PC-9 (cell line): ENCODE results near the gene RAET1L. TPM values are rescaled to one million over a fixed set of nuclear protein-coding genes. Genes with fewer than 3 reads are reported as not detected.

Experiments used
- BruUV-seq: library from RNA; stranded (reverse); fragments of 400-500 nt; replicated peaks from 2 replicates; lab custom pipeline; 2021; lab: Mats Ljungman, UMichigan
- CTCF ChIA-PET: fragments of 300-600 bp; sonication (Branson Sonifier 250); formaldehyde crosslinking; loops from one replicate; lab custom pipeline; 2022; ENCODE audit warnings: antibody characterized with exemption; lab: Charles Lee
- POLR2A ChIA-PET: fragments of 300-600 bp; sonication (Branson Sonifier 250); formaldehyde crosslinking; loops from one replicate; lab custom pipeline; 2022; ENCODE audit warnings: antibody characterized with exemption; ENCODE audit not compliant: unreplicated experiment; lab: Charles Lee
- DNase-seq, 2 experiments: peaks; one replicate each; pipeline versions ENCODE4 v3.0.0 to v3.0.0-alpha.2; 2015 to 2022; ENCODE audit warnings: mixed read lengths in 1 of 2
- H2AFZ ChIP-seq: fragments of 200-600 bp; sonication (generic); 2 replicates; pipeline ENCODE4 v1.8.1; 2017; ENCODE audit warnings: antibody characterized with exemption
- H3F3A ChIP-seq: fragments of 200-600 bp; sonication (generic); 2 replicates; pipeline ENCODE4 v1.8.1; 2017; ENCODE audit warnings: antibody characterized with exemption, mild to moderate bottlenecking, low read depth; ENCODE audit not compliant: insufficient read depth
- H3K27ac ChIP-seq: fragments of 200-600 bp; sonication (generic); 2 replicates; pipeline ENCODE4 v1.6.1; 2016; ENCODE audit warnings: mixed run types
- H3K27me3 ChIP-seq: fragments of 200-600 bp; sonication (generic); 2 replicates; pipeline ENCODE4 v1.6.1; 2016; ENCODE audit warnings: low read depth, mixed run types; ENCODE audit not compliant: insufficient read depth
- H3K36me3 ChIP-seq: fragments of 200-600 bp; sonication (generic); 2 replicates; pipeline ENCODE4 v1.6.1; 2016; ENCODE audit warnings: low read depth, mixed run types
- H3K4me1 ChIP-seq: fragments of 200-600 bp; sonication (generic); replicated peaks from 2 replicates; pipeline ENCODE4 v1.6.1; 2016; ENCODE audit warnings: mixed run types; ENCODE audit not compliant: insufficient read depth
- H3K4me2 ChIP-seq: fragments of 200-600 bp; sonication (generic); 2 replicates; pipeline ENCODE4 v1.6.1; 2017; ENCODE audit warnings: mixed run types
- H3K4me3 ChIP-seq: fragments of 200-600 bp; sonication (generic); 2 replicates; pipeline ENCODE4 v1.6.1; 2016; ENCODE audit warnings: mixed run types
- H3K79me2 ChIP-seq: fragments of 200-600 bp; sonication (generic); 2 replicates; pipeline ENCODE4 v1.6.1; 2017; ENCODE audit warnings: low read depth, mixed run types
- H3K9me2 ChIP-seq: fragments of 200-600 bp; sonication (generic); 2 replicates; pipeline ENCODE4 v1.8.1; 2017; ENCODE audit warnings: mild to moderate bottlenecking; ENCODE audit not compliant: insufficient read depth
- H3K9me3 ChIP-seq: fragments of 200-600 bp; sonication (generic); 2 replicates; pipeline ENCODE4 v1.8.1; 2016; ENCODE audit warnings: low read depth; ENCODE audit not compliant: insufficient read depth
- H4K20me1 ChIP-seq: fragments of 200-600 bp; sonication (generic); 2 replicates; pipeline ENCODE4 v1.8.1; 2017; ENCODE audit not compliant: insufficient read depth
- CTCF ChIP-seq: fragments of 200-600 bp; sonication (generic); conservative IDR thresholded peaks from 2 replicates; pipeline ENCODE4 v1.6.1; 2017; ENCODE audit warnings: mixed run types, antibody characterized with exemption, mild to moderate bottlenecking, moderate library complexity
- EZH2 ChIP-seq: fragments of 200-600 bp; sonication (generic); IDR thresholded peaks from 2 replicates; pipeline ENCODE4 v1.8.0; 2017; ENCODE audit warnings: antibody characterized with exemption, low read depth
- intact Hi-C: fragments of 100-400 bp; cut with micrococcal nuclease; formaldehyde crosslinking; loops from one replicate; pipeline ENCODE4 v1.10.0; 2022; ENCODE audit not compliant: unreplicated experiment
- total RNA-seq: library from RNA; stranded (reverse); gene quantifications from 2 replicates; pipeline ENCODE4 v1.2.3, GENCODE V29; 2021

The RAET1L gene
- total RNA-seq, 1 experiment from 2014 or later, result 1.2 TPM

- no peaks in the 10 kb centered on the region for H3K36me3 ChIP-seq
- H3F3A ChIP-seq, result no peaks in the 10 kb centered on the region
- H3K4me1 ChIP-seq, result no peaks in the 10 kb centered on the region
- H2AFZ ChIP-seq, result no peak overlapping the region
- BruUV-seq, result no TSS peak
- TF ChIP-seq CTCF (no peak), EZH2 (no peak)
- no peaks in the 10 kb centered on the region for H3K79me2 ChIP-seq
- no peaks in the 10 kb centered on the region for H4K20me1 ChIP-seq
- no peak overlapping the region for H3K4me3 ChIP-seq
- CTCF ChIA-PET, result interaction anchor here (0.6 kb wide), 1 partner anchor 14 kb away, joined by 12 read pairs; the partner anchor contains the start of gene ULBP3
- no peaks in the 10 kb centered on the region for H3K9me3 ChIP-seq
- intact Hi-C loops, result no loop called here
- H3K27me3 ChIP-seq, result peaks cover 58% of the 10 kb centered on the region
- H3K9me2 ChIP-seq, result no peaks in the 10 kb centered on the region
- no peak overlapping the region for H3K4me2 ChIP-seq
- DNase-seq, result no peak
- POLR2A ChIA-PET, result no interaction called here
- H3K27ac ChIP-seq, result no peak overlapping the region
Measured at GRCh38 chr6:150055131-150055530, 29.8 kb upstream of the RAET1L start.

- H4K20me1 ChIP-seq, result no peaks in the 10 kb centered on the region
- BruUV-seq, result no TSS peak
- H3F3A ChIP-seq, result no peaks in the 10 kb centered on the region
- POLR2A ChIA-PET, result no interaction called here
- no peak overlapping the region for H3K27ac ChIP-seq
- H3K9me2 ChIP-seq, result no peaks in the 10 kb centered on the region
- H3K36me3 ChIP-seq, result no peaks in the 10 kb centered on the region
- CTCF ChIA-PET, result interaction anchor here (0.6 kb wide), 1 partner anchor 321 kb away, joined by 5 read pairs; no protein-coding TSS in a partner anchor
- no peaks in the 10 kb centered on the region for H3K79me2 ChIP-seq
- no peak for DNase-seq
- no peak overlapping the region for H3K4me3 ChIP-seq
- intact Hi-C loops, result no loop called here
- H3K9me3 ChIP-seq, result no peaks in the 10 kb centered on the region
- peaks cover 56% of the 10 kb centered on the region for H3K27me3 ChIP-seq
- H3K4me1 ChIP-seq, result no peaks in the 10 kb centered on the region
- TF ChIP-seq EZH2 (no peak), CTCF (no peak)
- H3K4me2 ChIP-seq, result no peak overlapping the region
- no peak overlapping the region for H2AFZ ChIP-seq
Measured at GRCh38 chr6:150053450-150053849, 28.1 kb upstream of the RAET1L start.

GRCh38 chr6:150050846-150051245 is 25.5 kb upstream of the RAET1L start:
- no peak overlapping the region for H3K4me3 ChIP-seq
- H3K9me2 ChIP-seq, result no peaks in the 10 kb centered on the region
- H3K36me3 ChIP-seq, result no peaks in the 10 kb centered on the region
- no TSS peak for BruUV-seq
- no peaks in the 10 kb centered on the region; the same call in 1 of the 2 replicates for H3K4me1 ChIP-seq
- no peaks in the 10 kb centered on the region for H3K79me2 ChIP-seq
- H3K27me3 ChIP-seq, result peaks cover 44% of the 10 kb centered on the region
- no peak overlapping the region for H3K4me2 ChIP-seq
- ChIA-PET POLR2A (no interaction called here), CTCF (no interaction called here)
- no peaks in the 10 kb centered on the region for H3F3A ChIP-seq
- no peak overlapping the region for H3K27ac ChIP-seq
- H4K20me1 ChIP-seq, result no peaks in the 10 kb centered on the region
- H2AFZ ChIP-seq, result no peak overlapping the region
- no peaks in the 10 kb centered on the region for H3K9me3 ChIP-seq
- no peak for DNase-seq
- TF ChIP-seq EZH2 (no peak), CTCF (no peak)
- intact Hi-C loops, result no loop called here
